Fibroblast of pulmonary artery (primary cell): Measurements from ENCODE around the gene TTC7B.

Experiments used
- DNase-seq: peaks from one replicate; pipeline ENCODE4 v3.0.0-alpha.2; 2010; ENCODE audit warnings: low read depth
- H3K4me3 ChIP-seq: replicated peaks from 2 replicates; pipeline ENCODE4 v1.5.1; 2011; ENCODE audit warnings: low read depth, mild to moderate bottlenecking, control low read depth, low read length, moderate library complexity
- CTCF ChIP-seq: IDR thresholded peaks from 2 replicates; pipeline ENCODE4 v1.5.1; 2011; ENCODE audit warnings: mild to moderate bottlenecking, control low read depth, low read length, inconsistent platforms; ENCODE audit errors: missing control alignments

Gene TTC7B

DNA sequence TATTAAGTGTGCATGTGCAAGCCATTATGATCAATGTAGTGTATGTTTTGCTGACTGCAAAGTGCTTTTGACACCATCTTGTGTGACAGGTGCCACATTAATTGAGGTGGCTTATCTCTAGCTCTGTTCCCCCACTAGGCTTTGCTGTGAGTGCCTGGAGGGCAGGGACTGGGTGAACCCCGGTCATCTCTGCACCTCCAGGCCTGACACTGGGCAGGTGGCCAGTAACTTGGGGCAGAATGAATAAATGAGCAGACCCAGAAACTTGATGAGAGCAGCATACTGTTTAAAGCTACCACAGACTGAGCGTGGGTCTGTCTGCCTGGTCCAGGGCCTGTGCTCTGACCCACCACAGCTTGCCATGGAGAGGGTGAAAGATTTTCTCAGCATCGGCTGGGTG is 267.8 kb downstream of the TTC7B start:
- TF ChIP-seq CTCF = no peak
- DNase-seq = no peak
- H3K4me3 ChIP-seq = no peak overlapping the region

DNA sequence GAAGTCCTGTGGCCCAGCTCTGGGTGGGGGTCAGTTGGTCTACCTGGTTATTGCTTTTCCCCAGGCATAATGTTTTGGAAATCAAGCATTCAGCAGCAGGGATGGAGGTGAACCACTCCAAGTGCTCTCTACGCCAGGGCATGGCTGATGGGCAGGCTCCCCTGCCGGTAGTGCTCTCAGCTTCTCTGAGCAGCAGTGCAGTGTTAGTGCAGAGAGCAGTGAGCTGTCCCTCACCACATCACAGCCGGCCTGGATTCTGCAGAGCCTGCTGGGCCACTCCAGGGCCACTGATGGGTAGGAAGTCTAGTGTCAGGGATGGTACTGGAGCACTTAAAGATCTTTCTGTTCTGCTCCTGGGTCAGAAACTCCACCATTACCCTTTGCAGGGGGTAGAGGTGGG is 268.3 kb downstream of the TTC7B start:
- H3K4me3 ChIP-seq = no peak overlapping the region
- TF ChIP-seq CTCF = no peak
- no peak for DNase-seq

DNA sequence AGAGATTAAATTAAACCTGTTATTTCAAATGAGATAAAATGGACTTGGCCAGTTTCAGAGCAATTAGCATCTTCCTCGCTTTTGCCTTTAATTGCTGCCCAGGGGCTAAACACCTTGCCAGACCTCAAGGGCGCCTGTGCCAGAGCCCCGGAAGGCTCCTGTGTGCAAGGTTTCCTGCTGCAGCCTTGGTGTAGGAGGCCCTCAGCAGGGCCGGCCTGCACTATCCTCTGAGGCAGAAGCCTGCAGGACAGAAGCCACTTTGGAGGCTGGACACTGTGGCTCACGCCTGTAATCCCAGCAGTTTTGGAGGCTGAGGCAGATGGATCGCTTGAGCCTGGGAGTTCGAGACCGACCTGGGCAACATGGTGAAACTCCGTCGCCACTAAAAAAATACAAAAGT is 269.0 kb downstream of the TTC7B start:
- DNase-seq = no peak
- H3K4me3 ChIP-seq = no peak overlapping the region
- no peak for TF ChIP-seq CTCF

DNA sequence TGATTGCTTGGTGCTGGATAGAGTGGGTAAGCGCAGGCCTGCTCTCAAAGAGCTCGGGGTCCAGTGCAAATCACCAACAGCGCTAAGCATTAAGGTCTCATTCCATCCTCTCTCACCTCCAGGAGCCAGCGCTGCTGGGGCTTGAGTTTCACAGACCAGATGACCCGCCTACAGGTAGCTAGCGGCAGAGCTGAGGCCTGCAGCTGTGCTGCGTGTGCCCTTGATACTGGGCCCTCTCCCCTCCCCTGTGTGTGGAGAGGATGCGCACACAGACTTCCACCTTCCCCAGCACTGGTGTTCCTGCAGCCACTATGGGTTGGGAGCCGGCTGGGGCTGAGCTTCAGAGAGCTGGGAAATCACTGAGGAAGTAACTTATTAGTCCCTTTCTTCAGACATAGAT is 269.5 kb downstream of the TTC7B start:
- no peak overlapping the region for H3K4me3 ChIP-seq
- no peak for TF ChIP-seq CTCF
- DNase-seq = no peak

DNA sequence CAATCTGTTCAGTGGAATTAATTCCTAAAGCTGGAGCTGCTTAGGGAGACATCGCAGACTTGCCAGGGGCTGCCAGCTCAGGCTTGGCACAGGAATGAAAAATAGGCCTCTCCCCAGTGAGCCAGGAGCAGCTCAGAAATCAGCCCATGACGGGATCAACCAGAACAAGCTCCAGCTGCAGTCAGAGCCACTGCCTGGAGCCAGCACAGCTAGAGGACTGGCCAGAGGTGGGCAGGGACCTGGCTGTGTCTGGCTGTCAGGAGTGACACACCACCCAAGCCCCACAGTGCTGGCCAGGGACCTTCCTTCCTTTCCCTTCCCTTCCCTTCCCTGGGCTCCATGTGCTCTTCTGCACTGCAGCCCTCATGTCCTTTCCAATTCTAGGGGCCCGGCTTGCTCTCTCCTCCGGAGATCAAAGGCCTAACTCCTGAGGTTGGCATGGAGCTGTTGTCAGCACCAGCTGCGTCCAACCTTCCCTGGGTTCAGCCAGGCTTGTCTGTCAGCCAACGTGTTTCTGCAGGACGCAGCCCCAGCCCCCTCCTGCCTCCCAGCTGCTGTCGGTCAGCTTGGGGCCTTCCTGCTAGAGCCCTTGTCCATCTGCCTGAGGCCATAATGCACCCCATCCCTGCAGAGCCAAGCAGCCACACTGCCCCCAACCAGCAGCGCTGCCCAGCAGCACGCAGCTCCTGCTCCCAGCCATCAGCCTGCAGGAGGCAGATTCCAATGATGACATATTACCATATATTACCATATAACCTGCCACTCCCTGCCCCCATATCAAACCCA is 270.1 kb downstream of the TTC7B start:
- H3K4me3 ChIP-seq = no peak overlapping the region
- DNase-seq = no peak
- no peak for TF ChIP-seq CTCF

- no peak for DNase-seq
Observed at GRCh38 chr14:90545382-90545781, 270.8 kb downstream of the TTC7B start.

More at GRCh38 chr14:90545382-90545781, 270.8 kb downstream of the TTC7B start:
- H3K4me3 ChIP-seq = no peak overlapping the region
- TF ChIP-seq CTCF = no peak
